Immature natural killer cell (primary cell): ENCODE data around the gene ERFL. TPM values are rescaled to one million over a fixed set of nuclear protein-coding genes. Genes with fewer than 3 reads are reported as not detected.

Source experiments
- DNase-seq, 3 donors: peaks; one replicate each; pipeline ENCODE4 v3.0.0; 2022; ENCODE audit warnings: mixed read lengths in 1 of 3
- H3K27ac Mint-ChIP-seq, 6 donors: one replicate each; pipeline ENCODE4 v1.8.0; 2020; ENCODE audit warnings: mixed read lengths in 6 of 6, mild to moderate bottlenecking in 5 of 6, inconsistent platforms in 4 of 6, moderate library complexity in 3 of 6
- H3K27me3 Mint-ChIP-seq, 3 donors: one replicate each; pipeline ENCODE4 v1.8.0; 2020 to 2021; ENCODE audit warnings: low read depth in 3 of 3, mild to moderate bottlenecking in 3 of 3, mixed read lengths in 3 of 3, moderate library complexity in 3 of 3, inconsistent platforms in 1 of 3
- H3K36me3 Mint-ChIP-seq, 3 donors: one replicate each; pipeline ENCODE4 v1.8.0; 2020; ENCODE audit warnings: mixed read lengths in 3 of 3, inconsistent platforms in 2 of 3, mild to moderate bottlenecking in 2 of 3
- H3K4me1 Mint-ChIP-seq, 2 donors: one replicate each; pipeline ENCODE4 v1.8.0; 2020; ENCODE audit warnings: inconsistent platforms in 2 of 2, mild to moderate bottlenecking in 2 of 2, mixed read lengths in 2 of 2, moderate library complexity in 1 of 2
- H3K4me3 Mint-ChIP-seq, 5 donors: one replicate each; pipeline ENCODE4 v1.8.0; 2020; ENCODE audit warnings: mild to moderate bottlenecking in 5 of 5, mixed read lengths in 5 of 5, inconsistent platforms in 3 of 5, moderate library complexity in 3 of 5
- H3K9me3 Mint-ChIP-seq, 6 donors: one replicate each; pipeline ENCODE4 v1.8.0; 2020; ENCODE audit warnings: mild to moderate bottlenecking in 6 of 6, mixed read lengths in 6 of 6, inconsistent platforms in 4 of 6, moderate library complexity in 3 of 6
- polyA plus RNA-seq, 3 donors: library from polyadenylated mRNA; unstranded; fragments of 300-500 nt; fragmentation: Illumina TruSeq; gene quantifications; one replicate each; pipeline ENCODE4 v1.2.3, GENCODE V29; 2021

The ERFL gene
- polyA plus RNA-seq, 3 donors from 2014 or later, result 0.11 TPM; not detected in 2

- H3K4me3 Mint-ChIP-seq, result peak overlapping the region in 4 of 5 donors; percentile 42 to 93 (median 59)
- H3K36me3 Mint-ChIP-seq, result peaks cover 11 to 26% (median 15%) of the 10 kb centered on the region in 3 donors
- peaks cover 1 to 10% (median 8%) of the 10 kb centered on the region in 3 donors for H3K27me3 Mint-ChIP-seq
- peaks cover 54% of the 10 kb centered on the region in 2 donors for H3K4me1 Mint-ChIP-seq
- no peak for DNase-seq
- H3K27ac Mint-ChIP-seq, result peak overlapping the region in 4 of 6 donors; percentile 13 to 92 (median 60)
- H3K9me3 Mint-ChIP-seq, result no peaks in the 10 kb centered on the region
Measured at GRCh38 chr19:41862445-41862986, 65.7 kb downstream of the ERFL start.

GRCh38 chr19:41861846-41862245, 66.4 kb downstream of the ERFL start:
- Mint-ChIP-seq H3K27ac (peak overlapping the region in 5 of 6 donors; percentile 43 to 94 (median 91)), H3K9me3 (no peaks in the 10 kb centered on the region), H3K27me3 (peaks cover 1 to 10% (median 8%) of the 10 kb centered on the region in 3 donors), H3K4me1 (peaks cover 54% of the 10 kb centered on the region in 2 donors), H3K36me3 (peaks cover 11 to 26% (median 15%) of the 10 kb centered on the region in 3 donors), H3K4me3 (peak overlapping the region; percentile 63 to 98 (median 91))
- no peak for DNase-seq

- peak overlapping the region; percentile 82 to 98 (median 91) for H3K4me3 Mint-ChIP-seq
- no peak for DNase-seq
- H3K27me3 Mint-ChIP-seq, result peaks cover 1 to 10% (median 8%) of the 10 kb centered on the region in 3 donors
- peak overlapping the region; percentile 86 to 94 (median 91) for H3K27ac Mint-ChIP-seq
- peaks cover 11 to 26% (median 15%) of the 10 kb centered on the region in 3 donors for H3K36me3 Mint-ChIP-seq
- H3K9me3 Mint-ChIP-seq, result no peaks in the 10 kb centered on the region
- peaks cover 51 to 54% of the 10 kb centered on the region in 2 donors for H3K4me1 Mint-ChIP-seq
Measured at GRCh38 chr19:41861116-41861768, 67.0 kb downstream of the ERFL start.

- H3K9me3 Mint-ChIP-seq, result no peaks in the 10 kb centered on the region
- H3K4me3 Mint-ChIP-seq, result peak overlapping the region; percentile 82 to 98 (median 91)
- no peak for DNase-seq
- H3K4me1 Mint-ChIP-seq, result peaks cover 50 to 54% of the 10 kb centered on the region in 2 donors
- peaks cover 1 to 10% (median 8%) of the 10 kb centered on the region in 3 donors for H3K27me3 Mint-ChIP-seq
- peak overlapping the region; percentile 86 to 94 (median 91) for H3K27ac Mint-ChIP-seq
- H3K36me3 Mint-ChIP-seq, result peaks cover 11 to 26% (median 15%) of the 10 kb centered on the region in 3 donors
Measured at GRCh38 chr19:41860419-41861115, 67.7 kb downstream of the ERFL start.

GRCh38 chr19:41859618-41860418, 68.4 kb downstream of the ERFL start, which contains the start of gene RPS19:
RPS19 (plus strand) TSS chr19:41860255; CDS start chr19:41860775, 520 bp downstream.
- peaks cover 1 to 10% (median 9%) of the 10 kb centered on the region in 3 donors for H3K27me3 Mint-ChIP-seq
- H3K36me3 Mint-ChIP-seq, result peaks cover 11 to 26% (median 15%) of the 10 kb centered on the region in 3 donors
- peak within 1 kb of the TSS; percentile 91 to 98 (median 93) for H3K4me3 Mint-ChIP-seq
- peak; percentile 98 to 99 (median 99) for DNase-seq
- peaks cover 48 to 54% of the 10 kb centered on the region in 2 donors for H3K4me1 Mint-ChIP-seq
- H3K9me3 Mint-ChIP-seq, result no peaks in the 10 kb centered on the region
- H3K27ac Mint-ChIP-seq, result peak within 1 kb of the TSS; percentile 91 to 99 (median 98)

GRCh38 chr19:41859213-41859617, 69.0 kb downstream of the ERFL start:
- Mint-ChIP-seq H3K36me3 (peaks cover 6 to 21% (median 15%) of the 10 kb centered on the region in 3 donors), H3K4me1 (peaks cover 45 to 48% of the 10 kb centered on the region in 2 donors), H3K4me3 (peak overlapping the region; percentile 91 to 98 (median 93)), H3K27me3 (peaks cover 4 to 10% (median 9%) of the 10 kb centered on the region in 3 donors), H3K27ac (peak overlapping the region; percentile 91 to 99 (median 98)), H3K9me3 (no peaks in the 10 kb centered on the region)
- no peak for DNase-seq

Other genes with a start within 250 kb of the ERFL start
- not detected for gene CEACAM7, start 240.2 kb downstream of the ERFL start, polyA plus RNA-seq
- gene CEACAM5, start 219.8 kb downstream of the ERFL start, polyA plus RNA-seq, result not detected
- gene CEACAM6, start 172.9 kb downstream of the ERFL start, polyA plus RNA-seq, result not detected
- not detected for gene CEACAM3, start 131.9 kb downstream of the ERFL start, polyA plus RNA-seq
- not detected for gene LYPD4, start 83.8 kb downstream of the ERFL start, polyA plus RNA-seq
- not detected for gene DMRTC2, start 83.4 kb downstream of the ERFL start, polyA plus RNA-seq
- gene RPS19, start 68.2 kb downstream of the ERFL start, polyA plus RNA-seq, result 1,000 to 10,000 TPM; 2,260 to 5,043 (median 3,564) TPM
- 1 to 10 TPM; 4.1 to 8.3 (median 5.1) TPM for gene CD79A, start 51.2 kb downstream of the ERFL start, polyA plus RNA-seq
- gene ARHGEF1, start 45.3 kb downstream of the ERFL start, polyA plus RNA-seq, result 100 to 1,000 TPM; 129 to 394 (median 156) TPM
- 100 to 1,000 TPM; 263 to 375 (median 373) TPM for gene RABAC1, start 30.9 kb upstream of the ERFL start, polyA plus RNA-seq
- gene ATP1A3, start 65.8 kb upstream of the ERFL start, polyA plus RNA-seq, result 1 to 10 TPM in 2 of 3 donors, under 1 TPM in 1; 0.29 to 5.9 (median 1.8) TPM
- gene GRIK5, start 141.8 kb upstream of the ERFL start, polyA plus RNA-seq, result not detected
- 10 to 100 TPM; 12.4 to 29.6 (median 20.3) TPM for gene ZNF574, start 147.7 kb upstream of the ERFL start, polyA plus RNA-seq
- gene POU2F2, start 204.0 kb upstream of the ERFL start, polyA plus RNA-seq, result 10 to 100 TPM in 1 of 3 donors, 1 to 10 TPM in 2; 2.0 to 10.3 (median 2.1) TPM